H1 (cell line): ENCODE data around the gene SPDEF.

Experiments used
- ATF3 ChIP-seq: IDR thresholded peaks from 2 replicates; pipeline ENCODE4 v1.6.1; 2011; ENCODE audit warnings: low read depth, mild to moderate bottlenecking, low read length; ENCODE audit not compliant: insufficient read depth
- CHD2 ChIP-seq: IDR thresholded peaks from 2 replicates; pipeline ENCODE4 v1.6.1; 2012; ENCODE audit warnings: low read length, improper control_type of control experiment
- CTCF ChIP-seq, 3 experiments: IDR thresholded peaks; 1 replicate in 2 of 3; 2 replicates in 1 of 3; pipeline versions ENCODE4 v1.5.1 to v1.6.1; 2011; ENCODE audit warnings: low read length in 3 of 3, mild to moderate bottlenecking in 3 of 3, inconsistent platforms in 2 of 3, low read depth in 1 of 3, moderate library complexity in 1 of 3; ENCODE audit not compliant: insufficient read depth in 1 of 3; ENCODE audit errors: control extremely low read depth in 1 of 3
- EP300 ChIP-seq, 2 experiments: IDR thresholded peaks; 1 replicate in 1 of 2; 2 replicates in 1 of 2; pipeline ENCODE4 v1.6.1; 2011 to 2012; ENCODE audit warnings: low read depth in 2 of 2, low read length in 2 of 2, mild to moderate bottlenecking in 2 of 2, borderline replicate concordance in 1 of 2, inconsistent platforms in 1 of 2, moderate library complexity in 1 of 2
- EZH2 ChIP-seq: fragments of 200-600 bp; sonication (generic); IDR thresholded peaks from 2 replicates; pipeline ENCODE4 v1.7.1; 2012; ENCODE audit warnings: low read depth, mild to moderate bottlenecking, moderate library complexity, low read length, inconsistent platforms; ENCODE audit not compliant: severe bottlenecking
- GABPA ChIP-seq: IDR thresholded peaks from 2 replicates; pipeline ENCODE4 v1.6.1; 2011; ENCODE audit warnings: mild to moderate bottlenecking, low read length, moderate library complexity, borderline replicate concordance; ENCODE audit not compliant: insufficient read depth
- PHF8 ChIP-seq: fragments of 200-600 bp; sonication (generic); conservative IDR thresholded peaks from 2 replicates; pipeline ENCODE4 v1.7.1; 2012; ENCODE audit warnings: low read depth, mild to moderate bottlenecking, inconsistent platforms, low read length, moderate library complexity
- TEAD4 ChIP-seq: IDR thresholded peaks from 2 replicates; pipeline ENCODE4 v1.6.1; 2012; ENCODE audit warnings: low read depth, low read length, inconsistent platforms, mixed read lengths
- USF2 ChIP-seq: IDR thresholded peaks from 2 replicates; pipeline ENCODE4 v1.6.1; 2011; ENCODE audit warnings: low read length, improper control_type of control experiment
- TF ChIP-seq, protein P1 (sequence below): fragments of 300-600 bp; sonication (generic); IDR thresholded peaks from 2 replicates; pipeline ENCODE4 v1.7.1; 2012; ENCODE audit warnings: low read length, moderate library complexity, mild to moderate bottlenecking, inconsistent platforms; ENCODE audit not compliant: insufficient replicate concordance

DNA sequence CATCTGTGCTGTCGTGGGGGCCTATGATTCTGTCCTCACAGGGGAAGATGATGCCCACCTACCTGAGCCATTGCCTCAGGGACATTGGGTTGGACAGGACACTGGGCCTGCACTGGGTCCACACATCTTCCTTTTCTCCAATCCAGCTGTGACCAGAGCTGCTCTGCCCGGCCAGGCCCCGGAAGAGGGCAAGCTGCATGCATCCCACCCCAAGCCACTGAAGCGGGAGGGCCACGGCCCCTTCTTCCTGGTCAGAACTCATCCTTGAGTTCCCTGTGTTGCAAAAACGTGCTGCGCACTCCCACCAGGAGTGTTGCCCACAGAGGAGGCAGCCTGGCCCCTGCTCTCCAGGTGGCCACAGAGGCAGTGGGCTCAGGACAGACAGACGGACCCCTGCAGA lies 38.2 kb downstream of the SPDEF start:
- TF ChIP-seq, protein P1, sequence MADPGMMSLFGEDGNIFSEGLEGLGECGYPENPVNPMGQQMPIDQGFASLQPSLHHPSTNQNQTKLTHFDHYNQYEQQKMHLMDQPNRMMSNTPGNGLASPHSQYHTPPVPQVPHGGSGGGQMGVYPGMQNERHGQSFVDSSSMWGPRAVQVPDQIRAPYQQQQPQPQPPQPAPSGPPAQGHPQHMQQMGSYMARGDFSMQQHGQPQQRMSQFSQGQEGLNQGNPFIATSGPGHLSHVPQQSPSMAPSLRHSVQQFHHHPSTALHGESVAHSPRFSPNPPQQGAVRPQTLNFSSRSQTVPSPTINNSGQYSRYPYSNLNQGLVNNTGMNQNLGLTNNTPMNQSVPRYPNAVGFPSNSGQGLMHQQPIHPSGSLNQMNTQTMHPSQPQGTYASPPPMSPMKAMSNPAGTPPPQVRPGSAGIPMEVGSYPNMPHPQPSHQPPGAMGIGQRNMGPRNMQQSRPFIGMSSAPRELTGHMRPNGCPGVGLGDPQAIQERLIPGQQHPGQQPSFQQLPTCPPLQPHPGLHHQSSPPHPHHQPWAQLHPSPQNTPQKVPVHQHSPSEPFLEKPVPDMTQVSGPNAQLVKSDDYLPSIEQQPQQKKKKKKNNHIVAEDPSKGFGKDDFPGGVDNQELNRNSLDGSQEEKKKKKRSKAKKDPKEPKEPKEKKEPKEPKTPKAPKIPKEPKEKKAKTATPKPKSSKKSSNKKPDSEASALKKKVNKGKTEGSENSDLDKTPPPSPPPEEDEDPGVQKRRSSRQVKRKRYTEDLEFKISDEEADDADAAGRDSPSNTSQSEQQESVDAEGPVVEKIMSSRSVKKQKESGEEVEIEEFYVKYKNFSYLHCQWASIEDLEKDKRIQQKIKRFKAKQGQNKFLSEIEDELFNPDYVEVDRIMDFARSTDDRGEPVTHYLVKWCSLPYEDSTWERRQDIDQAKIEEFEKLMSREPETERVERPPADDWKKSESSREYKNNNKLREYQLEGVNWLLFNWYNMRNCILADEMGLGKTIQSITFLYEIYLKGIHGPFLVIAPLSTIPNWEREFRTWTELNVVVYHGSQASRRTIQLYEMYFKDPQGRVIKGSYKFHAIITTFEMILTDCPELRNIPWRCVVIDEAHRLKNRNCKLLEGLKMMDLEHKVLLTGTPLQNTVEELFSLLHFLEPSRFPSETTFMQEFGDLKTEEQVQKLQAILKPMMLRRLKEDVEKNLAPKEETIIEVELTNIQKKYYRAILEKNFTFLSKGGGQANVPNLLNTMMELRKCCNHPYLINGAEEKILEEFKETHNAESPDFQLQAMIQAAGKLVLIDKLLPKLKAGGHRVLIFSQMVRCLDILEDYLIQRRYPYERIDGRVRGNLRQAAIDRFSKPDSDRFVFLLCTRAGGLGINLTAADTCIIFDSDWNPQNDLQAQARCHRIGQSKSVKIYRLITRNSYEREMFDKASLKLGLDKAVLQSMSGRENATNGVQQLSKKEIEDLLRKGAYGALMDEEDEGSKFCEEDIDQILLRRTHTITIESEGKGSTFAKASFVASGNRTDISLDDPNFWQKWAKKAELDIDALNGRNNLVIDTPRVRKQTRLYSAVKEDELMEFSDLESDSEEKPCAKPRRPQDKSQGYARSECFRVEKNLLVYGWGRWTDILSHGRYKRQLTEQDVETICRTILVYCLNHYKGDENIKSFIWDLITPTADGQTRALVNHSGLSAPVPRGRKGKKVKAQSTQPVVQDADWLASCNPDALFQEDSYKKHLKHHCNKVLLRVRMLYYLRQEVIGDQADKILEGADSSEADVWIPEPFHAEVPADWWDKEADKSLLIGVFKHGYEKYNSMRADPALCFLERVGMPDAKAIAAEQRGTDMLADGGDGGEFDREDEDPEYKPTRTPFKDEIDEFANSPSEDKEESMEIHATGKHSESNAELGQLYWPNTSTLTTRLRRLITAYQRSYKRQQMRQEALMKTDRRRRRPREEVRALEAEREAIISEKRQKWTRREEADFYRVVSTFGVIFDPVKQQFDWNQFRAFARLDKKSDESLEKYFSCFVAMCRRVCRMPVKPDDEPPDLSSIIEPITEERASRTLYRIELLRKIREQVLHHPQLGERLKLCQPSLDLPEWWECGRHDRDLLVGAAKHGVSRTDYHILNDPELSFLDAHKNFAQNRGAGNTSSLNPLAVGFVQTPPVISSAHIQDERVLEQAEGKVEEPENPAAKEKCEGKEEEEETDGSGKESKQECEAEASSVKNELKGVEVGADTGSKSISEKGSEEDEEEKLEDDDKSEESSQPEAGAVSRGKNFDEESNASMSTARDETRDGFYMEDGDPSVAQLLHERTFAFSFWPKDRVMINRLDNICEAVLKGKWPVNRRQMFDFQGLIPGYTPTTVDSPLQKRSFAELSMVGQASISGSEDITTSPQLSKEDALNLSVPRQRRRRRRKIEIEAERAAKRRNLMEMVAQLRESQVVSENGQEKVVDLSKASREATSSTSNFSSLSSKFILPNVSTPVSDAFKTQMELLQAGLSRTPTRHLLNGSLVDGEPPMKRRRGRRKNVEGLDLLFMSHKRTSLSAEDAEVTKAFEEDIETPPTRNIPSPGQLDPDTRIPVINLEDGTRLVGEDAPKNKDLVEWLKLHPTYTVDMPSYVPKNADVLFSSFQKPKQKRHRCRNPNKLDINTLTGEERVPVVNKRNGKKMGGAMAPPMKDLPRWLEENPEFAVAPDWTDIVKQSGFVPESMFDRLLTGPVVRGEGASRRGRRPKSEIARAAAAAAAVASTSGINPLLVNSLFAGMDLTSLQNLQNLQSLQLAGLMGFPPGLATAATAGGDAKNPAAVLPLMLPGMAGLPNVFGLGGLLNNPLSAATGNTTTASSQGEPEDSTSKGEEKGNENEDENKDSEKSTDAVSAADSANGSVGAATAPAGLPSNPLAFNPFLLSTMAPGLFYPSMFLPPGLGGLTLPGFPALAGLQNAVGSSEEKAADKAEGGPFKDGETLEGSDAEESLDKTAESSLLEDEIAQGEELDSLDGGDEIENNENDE = no peak
- no peak for TF ChIP-seq CTCF (IDR thresholded peaks at IDR 0.05; ENCODE audit: control extremely low read depth in 1 of 3, insufficient read depth in 1 of 3, low read depth in 1 of 3, low read length in 3 of 3)
- TF ChIP-seq PHF8 = no peak
- no peak for TF ChIP-seq EZH2
- no peak for TF ChIP-seq ATF3
- TF ChIP-seq GABPA = no peak
- TF ChIP-seq CHD2 = no peak
- no peak for TF ChIP-seq EP300 (IDR thresholded peaks at IDR 0.05; ENCODE audit: borderline replicate concordance in 1 of 2, low read depth in 2 of 2, low read length in 2 of 2)
- TF ChIP-seq USF2 = no peak
- no peak for TF ChIP-seq TEAD4
